T-helper 1 cell (primary cell): Measurements from ENCODE around the gene C8G.

Experiments used
- DNase-seq, 5 donors: peaks; one replicate each; pipeline ENCODE4 v3.0.0-alpha.2; 2012 to 2020

The C8G gene

DNA sequence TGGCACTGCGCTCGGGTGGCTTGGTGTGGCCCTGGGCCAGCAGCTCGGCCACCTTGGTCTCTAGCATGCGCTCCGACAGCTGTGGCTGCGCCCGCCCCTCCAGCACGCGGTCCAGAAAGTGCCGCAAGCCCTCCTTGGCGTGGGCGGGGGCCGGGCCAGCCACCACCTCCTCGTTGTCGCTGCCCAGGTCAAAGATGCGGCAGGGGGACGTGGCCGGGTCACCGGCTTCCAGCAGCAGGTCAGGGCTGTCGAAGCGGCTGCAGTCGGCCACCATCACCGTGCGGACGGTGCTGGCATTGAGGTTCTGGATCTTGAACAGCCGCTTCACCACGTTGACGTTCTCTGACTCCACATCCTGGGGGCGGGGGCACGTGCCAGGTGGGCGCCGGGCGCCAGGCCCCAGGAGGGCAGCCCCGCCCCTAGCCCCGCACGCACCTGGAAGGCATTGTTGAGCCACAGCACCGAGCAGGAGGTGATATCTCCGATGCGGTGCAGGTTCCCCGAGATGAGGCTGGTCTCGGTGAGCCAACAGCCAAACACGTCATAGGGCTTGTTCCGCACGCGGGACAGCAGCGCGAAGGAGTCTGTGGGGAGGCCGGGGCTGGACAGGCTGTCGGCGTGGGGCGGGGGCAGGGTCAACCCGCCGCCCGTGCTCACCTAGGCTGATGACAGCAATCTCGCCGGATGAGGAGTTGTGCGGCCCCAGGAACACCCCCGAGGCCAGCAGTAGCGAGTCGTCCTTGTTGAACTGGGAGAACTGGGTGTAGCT lies 2.7 kb upstream of the C8G start:
- peak in 1 of 5 donors; percentile 9 for DNase-seq

- DNase-seq: no peak
Observed at GRCh38 chr9:136942881-136943230, 2.2 kb upstream of the C8G start.

DNA sequence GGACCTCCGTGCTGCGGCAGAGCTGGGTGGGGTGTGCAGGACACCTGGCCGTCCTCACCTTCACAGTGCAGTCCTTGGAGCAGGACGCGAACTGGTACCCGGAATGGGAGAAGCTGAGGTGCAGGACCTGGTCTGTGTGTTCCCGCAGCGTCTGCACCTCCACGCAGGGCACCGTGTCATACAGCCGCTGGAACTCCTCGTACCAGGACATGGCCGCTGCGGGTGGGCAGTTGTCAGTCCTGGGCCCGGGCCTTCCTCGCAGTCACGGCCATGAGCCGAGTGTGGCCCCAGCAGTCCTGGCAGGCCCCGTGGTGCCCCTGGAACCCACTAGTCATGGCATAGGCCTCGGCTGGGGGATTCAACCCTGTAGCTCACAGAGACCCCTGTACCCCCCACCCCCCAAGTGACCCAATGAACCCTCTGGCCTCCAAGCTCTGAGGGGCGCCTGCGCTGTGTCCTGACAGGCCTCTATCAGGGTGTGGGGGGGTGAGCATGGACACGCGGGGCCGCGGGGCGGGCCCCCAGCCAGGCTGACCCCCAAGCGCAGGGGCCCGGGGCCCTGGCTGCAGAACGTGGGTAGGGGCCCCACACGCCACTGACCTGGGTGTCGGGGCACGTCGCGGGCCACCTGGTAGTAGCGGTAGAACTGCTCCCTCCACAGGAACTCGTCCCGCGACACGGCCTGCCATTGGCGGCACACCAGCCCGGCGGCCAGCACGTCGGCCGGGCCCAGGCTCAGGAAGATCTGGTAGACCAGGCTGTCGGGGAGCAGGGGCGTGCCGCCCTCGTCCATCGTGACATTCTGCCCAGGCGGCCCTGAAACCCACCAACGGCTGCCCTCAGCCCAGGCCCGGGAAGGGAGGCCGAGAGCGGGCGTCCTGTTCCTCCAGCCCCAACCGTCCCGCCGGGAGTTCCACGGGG lies 1.5 kb upstream of the C8G start:
- DNase-seq: peak in 2 of 5 donors; percentile 25 to 53

DNA sequence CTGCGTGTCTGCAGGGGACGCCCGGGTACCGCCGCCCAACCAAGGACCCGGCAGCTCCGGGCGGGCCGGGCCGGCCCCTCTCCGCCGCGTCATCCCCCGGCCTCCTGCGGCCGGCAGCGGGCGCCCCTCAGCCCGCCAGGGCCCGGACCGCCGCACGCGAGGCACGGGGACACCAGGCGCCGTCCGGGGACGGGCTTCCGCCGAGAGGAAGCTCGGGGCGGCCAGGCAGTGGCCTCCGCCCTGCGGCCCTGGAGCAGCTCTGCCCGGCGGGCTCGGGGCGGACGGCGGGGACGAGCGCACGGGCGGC lies 878 bp upstream of the C8G start:
- no peak for DNase-seq

DNA sequence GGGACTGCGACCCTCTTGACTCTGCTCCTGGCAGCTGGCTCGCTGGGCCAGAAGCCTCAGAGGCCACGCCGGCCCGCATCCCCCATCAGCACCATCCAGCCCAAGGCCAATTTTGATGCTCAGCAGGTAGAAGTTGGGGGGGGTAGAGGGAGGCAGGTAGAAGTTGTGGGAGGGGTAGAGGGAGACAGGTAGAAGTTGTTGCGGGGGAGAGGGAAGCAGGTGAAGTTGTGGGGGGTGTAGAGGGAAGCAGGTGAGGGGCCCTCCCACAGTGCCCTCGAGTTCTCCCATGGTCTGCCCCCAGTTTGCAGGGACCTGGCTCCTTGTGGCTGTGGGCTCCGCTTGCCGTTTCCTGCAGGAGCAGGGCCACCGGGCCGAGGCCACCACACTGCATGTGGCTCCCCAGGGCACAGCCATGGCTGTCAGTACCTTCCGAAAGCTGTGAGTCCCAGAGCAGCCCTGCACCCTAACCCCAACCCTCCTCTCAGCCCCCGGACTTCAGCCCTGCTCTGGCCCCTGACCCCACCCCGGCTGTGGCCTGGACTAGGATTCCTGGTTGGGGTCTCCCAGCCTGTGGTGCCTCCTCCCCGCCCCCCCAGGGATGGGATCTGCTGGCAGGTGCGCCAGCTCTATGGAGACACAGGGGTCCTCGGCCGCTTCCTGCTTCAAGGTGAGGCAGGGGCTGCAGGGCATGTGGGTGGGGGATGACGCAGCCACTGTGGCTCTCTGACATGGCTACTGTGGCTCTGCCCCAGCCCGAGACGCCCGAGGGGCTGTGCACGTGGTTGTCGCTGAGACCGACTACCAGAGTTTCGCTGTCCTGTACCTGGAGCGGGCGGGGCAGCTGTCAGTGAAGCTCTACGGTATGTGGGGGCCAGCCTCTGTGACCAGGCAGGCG lies 537 bp downstream of the C8G start:
- peak in 1 of 5 donors; percentile 13 for DNase-seq

- DNase-seq: peak in 1 of 5 donors; percentile 12
Observed at GRCh38 chr9:136946228-136947027, 1.4 kb downstream of the C8G start.

DNA sequence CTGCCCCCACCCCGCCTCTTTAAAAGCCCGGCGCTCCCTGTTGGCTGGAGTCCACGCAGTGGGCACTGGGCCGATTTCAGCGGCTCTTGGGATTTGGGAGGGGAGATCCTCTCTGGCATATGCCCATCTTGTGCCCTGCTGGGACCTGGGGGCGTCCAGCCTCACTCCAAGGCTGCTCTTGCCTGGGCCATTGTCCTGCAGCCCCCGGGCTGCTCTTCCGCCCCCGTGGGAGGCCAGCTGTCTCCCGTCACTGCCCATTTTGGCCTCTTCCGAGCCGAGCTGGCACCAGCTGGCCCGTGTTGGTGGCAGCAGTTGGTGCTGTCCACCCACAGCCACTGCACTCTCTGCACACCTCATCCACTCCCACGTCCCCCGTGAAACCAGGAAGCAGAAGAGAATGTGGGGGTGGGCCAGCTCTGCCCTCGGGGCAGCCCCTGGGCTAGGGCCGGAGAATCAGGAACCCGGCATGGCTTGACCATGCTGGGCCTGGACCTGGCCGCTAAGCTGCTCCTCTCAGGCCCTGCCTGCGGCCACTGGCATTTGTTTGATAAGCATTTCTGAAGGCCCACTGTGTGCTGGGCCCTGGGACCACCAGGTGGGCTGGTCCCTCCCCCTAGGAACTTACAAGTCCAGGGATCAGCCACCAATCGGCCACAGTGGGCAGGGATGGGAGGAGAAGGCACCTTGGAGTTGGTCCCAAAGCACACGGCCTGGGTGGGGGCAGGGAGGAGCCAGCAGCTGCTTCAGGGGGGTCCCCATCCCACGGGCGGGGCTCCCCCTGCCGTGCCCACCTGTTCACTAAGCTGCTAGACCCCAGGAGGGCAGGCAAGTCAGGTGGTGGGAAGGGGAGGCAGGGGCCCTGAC lies 2.2 kb downstream of the C8G start:
- peak in 1 of 5 donors; percentile 12 for DNase-seq

- DNase-seq: peak in 1 of 5 donors; percentile 13
Observed at GRCh38 chr9:136947955-136948510, 3.0 kb downstream of the C8G start.

DNA sequence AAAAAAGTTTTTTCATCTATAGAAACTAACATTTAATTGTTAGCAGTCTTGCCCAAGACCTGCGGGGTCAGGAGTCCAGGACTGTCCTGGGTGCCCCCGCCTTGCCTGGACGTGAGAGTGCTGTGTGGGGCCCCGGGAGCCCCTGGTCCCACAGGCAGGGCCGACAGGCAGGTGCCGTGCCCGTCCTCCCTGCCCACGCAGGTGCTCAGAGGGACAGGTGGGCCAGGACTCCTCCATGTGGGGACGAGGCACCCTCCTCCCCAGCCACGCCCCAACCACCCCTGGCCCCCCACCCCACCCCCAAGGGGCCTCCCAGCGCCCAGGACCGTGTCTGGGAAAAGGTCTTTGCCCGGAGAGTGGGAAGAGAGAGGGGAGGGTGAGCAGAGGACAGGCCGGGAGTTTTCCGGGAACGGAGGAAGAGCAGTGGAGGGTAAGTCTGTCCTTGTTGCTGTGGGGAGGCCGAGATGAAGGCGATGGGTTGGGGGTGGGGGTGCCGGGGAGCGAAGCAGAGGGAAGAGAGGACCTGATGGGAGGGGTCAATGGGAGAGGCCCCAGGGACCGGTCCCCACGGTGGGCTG lies 4.3 kb downstream of the C8G start:
- peak in 1 of 5 donors; percentile 7 for DNase-seq

GRCh38 chr9:136949817-136950655 lies 5.0 kb downstream of the C8G start:
- DNase-seq: peak; percentile 93 to 96 (median 94)

- no peak for DNase-seq
Observed at GRCh38 chr9:136950656-136951276, 5.7 kb downstream of the C8G start.

DNA sequence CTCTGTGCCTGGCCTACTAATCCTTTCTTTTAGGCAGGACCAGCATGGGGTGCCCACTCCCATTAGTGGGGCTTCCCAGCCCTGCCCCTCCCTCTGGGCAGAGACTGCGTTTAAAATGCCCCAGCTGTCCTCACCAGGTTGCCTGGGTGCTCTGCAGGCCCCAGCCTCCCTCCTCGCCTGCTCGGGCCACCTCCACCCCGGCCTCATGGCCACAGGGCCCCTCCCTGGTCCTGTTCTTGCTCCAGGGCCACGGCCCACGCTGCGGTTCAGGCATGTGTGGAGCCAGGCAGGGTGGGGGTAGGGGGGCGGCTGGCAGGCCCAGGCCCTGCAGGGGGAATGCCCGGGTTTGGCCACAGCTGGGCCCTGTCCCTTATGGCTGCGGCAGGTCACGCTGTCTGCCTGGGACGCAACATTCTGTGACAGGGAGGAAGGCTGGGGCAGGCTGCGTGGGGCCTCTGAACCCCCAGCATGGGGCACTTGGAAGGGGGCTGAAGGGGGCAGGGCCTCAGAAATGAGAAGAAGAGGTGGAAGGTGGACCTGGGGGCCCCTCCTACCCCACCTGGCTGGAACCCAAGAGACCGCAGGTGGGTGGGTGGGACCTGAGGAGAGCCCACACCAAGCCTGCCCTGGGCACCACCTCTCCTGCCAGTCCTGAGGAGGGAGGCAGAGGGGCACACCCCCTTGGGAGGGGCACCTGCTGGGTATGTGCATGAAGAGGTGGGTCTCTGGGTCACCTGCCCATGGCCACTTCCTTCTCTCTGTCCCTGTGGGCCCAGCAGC lies 6.7 kb downstream of the C8G start, which contains the start of gene LCN12:
TSS of gene LCN12 (plus strand) at position 733 of the 780 bp plus-strand sequence. CDS start 55 bp downstream, outside the sequence.
- DNase-seq: peak in 1 of 5 donors; percentile 10

DNA sequence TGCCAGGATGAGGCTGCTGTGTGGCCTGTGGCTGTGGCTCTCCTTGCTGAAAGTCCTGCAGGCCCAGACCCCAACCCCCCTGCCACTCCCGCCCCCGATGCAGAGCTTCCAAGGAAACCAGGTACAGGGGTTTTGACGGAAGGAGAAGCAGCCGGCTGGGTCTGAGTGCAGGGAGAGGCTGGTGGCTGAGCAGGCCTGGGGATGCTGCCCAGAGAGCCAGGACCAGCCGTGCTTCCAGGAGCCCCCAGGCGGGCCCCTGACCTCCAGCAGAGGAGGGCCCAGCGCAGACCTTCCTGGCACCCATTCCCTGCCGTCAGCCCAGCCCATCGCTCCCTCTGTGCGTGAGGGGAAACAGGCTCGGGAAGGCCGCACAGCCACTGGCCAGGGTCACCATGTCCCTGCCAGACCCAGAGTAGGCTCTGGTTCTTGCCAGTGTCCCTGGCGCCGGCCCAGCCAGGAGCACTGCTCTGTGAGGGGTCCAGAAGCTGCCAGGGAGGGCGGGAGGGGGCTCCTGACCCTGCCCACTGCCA lies 7.3 kb downstream of the C8G start:
- DNase-seq: peak in 2 of 5 donors; percentile 5 to 10

DNA sequence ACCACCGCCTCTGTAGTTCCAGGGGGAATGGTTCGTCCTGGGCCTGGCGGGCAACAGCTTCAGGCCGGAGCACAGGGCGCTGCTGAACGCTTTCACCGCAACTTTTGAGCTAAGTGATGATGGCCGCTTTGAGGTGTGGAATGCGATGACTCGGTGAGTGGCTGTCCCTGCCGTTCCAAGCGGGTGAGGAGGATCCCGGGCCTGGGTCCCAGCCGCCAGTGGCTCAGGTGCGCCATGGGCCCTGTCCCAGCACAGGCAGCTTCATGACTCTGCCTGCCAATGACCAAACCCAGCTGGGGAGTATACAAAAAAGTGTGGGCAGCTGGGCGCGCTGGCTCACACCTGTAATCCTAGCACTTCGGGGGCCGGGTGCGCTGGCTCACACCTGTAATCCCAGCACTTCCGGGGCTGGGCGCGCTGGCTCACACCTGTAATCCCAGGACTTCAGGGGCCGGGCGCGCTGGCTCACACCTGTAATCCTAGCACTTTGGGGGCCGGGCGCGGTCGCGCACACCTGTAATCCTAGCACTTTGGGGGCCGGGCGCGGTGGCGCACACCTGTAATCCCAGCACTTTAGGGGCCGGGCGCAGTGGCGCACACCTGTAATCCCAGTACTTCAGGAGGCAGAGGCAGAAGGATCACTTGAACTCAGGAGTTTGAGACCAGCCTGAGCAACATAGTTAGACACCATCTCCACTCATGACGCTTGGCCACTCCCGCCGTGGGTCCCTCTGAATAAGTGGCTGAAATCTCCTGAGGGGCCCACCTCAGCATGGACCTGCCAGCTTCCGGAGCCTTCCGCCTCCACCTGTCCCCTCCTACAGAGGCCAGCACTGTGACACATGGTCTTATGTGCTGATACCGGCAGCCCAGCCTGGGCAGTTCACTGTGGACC lies 8.1 kb downstream of the C8G start:
- DNase-seq: peak in 1 of 5 donors; percentile 8

DNA sequence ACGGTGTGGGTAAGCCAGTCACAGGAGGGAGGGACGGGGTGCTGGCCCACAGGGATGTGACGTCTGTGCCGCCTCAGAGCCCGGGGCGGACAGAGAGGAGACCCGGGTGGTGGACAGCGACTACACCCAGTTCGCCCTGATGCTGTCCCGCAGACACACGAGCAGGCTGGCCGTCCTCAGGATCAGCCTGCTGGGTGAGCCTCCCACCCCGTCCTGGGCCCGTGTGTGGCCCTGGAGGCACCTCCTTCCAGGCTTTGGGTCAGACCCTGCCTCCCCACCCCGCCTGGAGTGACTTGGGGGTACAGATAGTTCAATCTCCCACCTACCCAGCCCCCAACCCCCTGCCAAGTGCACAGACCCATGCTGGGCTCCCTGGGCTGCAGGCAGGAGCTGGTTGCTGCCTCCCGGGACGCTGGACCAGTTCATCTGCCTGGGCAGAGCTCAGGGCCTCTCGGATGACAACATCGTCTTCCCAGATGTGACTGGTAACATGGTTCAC lies 8.8 kb downstream of the C8G start:
- DNase-seq: peak in 2 of 5 donors; percentile 6 to 8
